Peyer's patch (tissue), 4 donors: ENCODE data around the gene OPRL1.

Experiments used
- CTCF ChIP-seq, 6 experiments: fragments of 450-650 bp in 4 of 6; fragments of 200-600 bp in 2 of 6; sonication (generic) in 1 of 6; IDR thresholded peaks; one replicate each; pipeline ENCODE4 v1.5.1; 2017 to 2019; ENCODE audit warnings: antibody characterized with exemption in 6 of 6, mild to moderate bottlenecking in 3 of 6, moderate library complexity in 1 of 6
- POLR2A ChIP-seq, 2 donors: fragments of 450-650 bp; IDR thresholded peaks; one replicate each; pipeline ENCODE4 v1.5.1; 2017; ENCODE audit warnings: antibody characterized with exemption in 2 of 2, mild to moderate bottlenecking in 2 of 2, moderate library complexity in 2 of 2

DNA sequence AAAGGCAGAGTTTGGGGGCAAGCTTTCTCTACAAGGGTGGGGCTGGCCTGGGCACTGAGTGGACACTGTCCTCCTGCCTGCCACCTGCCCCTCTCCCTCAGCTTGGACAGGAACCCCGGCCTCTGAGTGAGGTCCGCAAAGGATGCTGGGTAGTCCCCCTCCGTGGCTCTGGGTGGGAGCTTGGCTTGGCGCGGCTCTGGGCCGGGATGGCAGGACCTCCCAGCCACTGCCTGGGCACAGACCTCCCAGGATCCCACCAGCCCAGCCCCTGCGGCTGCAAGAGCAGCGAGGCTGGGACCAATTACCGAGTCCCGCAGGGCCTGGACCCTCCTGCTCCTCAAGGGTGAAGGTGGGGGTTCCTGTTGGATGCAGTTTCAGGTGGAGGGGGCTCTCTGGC, 27.6 kb upstream of the OPRL1 start:
- TF ChIP-seq CTCF (IDR thresholded peaks at IDR 0.05), result no peak
- no peak for TF ChIP-seq POLR2A (IDR thresholded peaks at IDR 0.05)
